GM10266 (cell line): ENCODE results near the gene MINAR2.

Source experiments
- DNase-seq: peaks from one replicate; pipeline ENCODE4 v3.0.0; 2012; ENCODE audit errors: extremely low spot score
- CTCF ChIP-seq: IDR thresholded peaks from 2 replicates; pipeline ENCODE4 v1.5.1; 2012; ENCODE audit warnings: mild to moderate bottlenecking, low read depth; ENCODE audit not compliant: control insufficient read depth, insufficient read depth; ENCODE audit errors: missing control alignments

MINAR2 gene

GRCh38 chr5:129724647-129725046 is 23.2 kb upstream of the MINAR2 start:
- no peak for TF ChIP-seq CTCF
- no peak for DNase-seq

GRCh38 chr5:129739773-129740172 is 8.1 kb upstream of the MINAR2 start:
- TF ChIP-seq CTCF: no peak
- no peak for DNase-seq

- no peak for TF ChIP-seq CTCF
- no peak for DNase-seq
Measured at GRCh38 chr5:129743541-129744187, 4.2 kb upstream of the MINAR2 start.

- DNase-seq: no peak
- TF ChIP-seq CTCF: no peak
Measured at GRCh38 chr5:129745997-129746396, 1.9 kb upstream of the MINAR2 start.

GRCh38 chr5:129746876-129747275 is 1.0 kb upstream of the MINAR2 start:
- no peak for DNase-seq
- TF ChIP-seq CTCF: no peak

- no peak for DNase-seq
- TF ChIP-seq CTCF: no peak
Measured at GRCh38 chr5:129748913-129749880, 1.3 kb downstream of the MINAR2 start.

GRCh38 chr5:129760636-129761325 is 12.9 kb downstream of the MINAR2 start:
- DNase-seq: no peak
- TF ChIP-seq CTCF: no peak
